GM12874 (cell line): ENCODE measurements around the gene SOWAHC.

Source experiments
- CTCF ChIP-seq: IDR thresholded peaks from 2 replicates; pipeline ENCODE4 v1.5.1; 2011; ENCODE audit warnings: low read depth, mild to moderate bottlenecking, control low read depth, low read length, moderate library complexity; ENCODE audit not compliant: insufficient read depth

The SOWAHC gene

GRCh38 chr2:109594246-109594885 is 19.8 kb upstream of the SOWAHC start:
- TF ChIP-seq CTCF, result no peak

- no peak for TF ChIP-seq CTCF
These were observed 18.5 kb upstream of the SOWAHC start for GRCh38 chr2:109595644-109596043.

- no peak for TF ChIP-seq CTCF
These were observed 16.9 kb upstream of the SOWAHC start for GRCh38 chr2:109597283-109597682.

DNA sequence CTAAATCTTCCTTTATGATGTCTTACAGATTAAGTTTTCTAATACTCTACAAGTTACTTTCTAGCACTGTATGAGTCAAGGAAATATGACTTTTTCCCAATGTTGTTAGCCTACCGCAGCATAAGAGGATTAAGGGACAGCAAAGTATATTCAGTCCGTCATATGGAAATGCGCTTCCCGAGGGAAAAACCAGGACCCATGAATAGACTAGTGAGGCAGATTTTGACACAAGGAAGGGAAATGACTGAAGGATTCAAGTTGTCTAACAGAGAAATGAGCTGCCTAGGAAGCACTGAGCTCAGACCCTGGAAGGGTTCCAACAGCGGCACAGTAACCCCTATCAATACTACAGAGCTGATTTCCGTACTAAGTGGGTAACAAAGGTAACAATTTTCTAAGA is 12.4 kb upstream of the SOWAHC start:
- TF ChIP-seq CTCF, result no peak

- TF ChIP-seq CTCF, result no peak
These were observed 11.5 kb upstream of the SOWAHC start for GRCh38 chr2:109602617-109603188.

DNA sequence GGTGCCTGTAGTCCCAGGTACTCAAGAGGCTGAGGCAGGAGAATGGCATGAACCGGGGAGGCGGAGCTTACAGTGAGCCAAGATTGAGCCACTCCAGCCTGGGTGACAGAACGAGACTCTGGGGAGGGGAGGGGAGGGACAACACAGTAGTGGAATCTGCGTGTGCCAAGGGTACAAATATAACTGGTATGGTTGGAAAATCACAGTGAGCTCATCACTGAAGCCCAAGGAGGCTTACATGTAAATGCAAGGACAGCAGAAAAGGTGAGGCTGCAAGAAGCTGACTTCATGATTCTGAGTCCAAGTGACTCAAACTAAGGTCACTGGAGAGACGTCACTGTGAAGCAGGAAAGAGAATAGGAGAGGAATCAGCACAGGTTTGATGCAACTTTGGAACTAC is 9.6 kb upstream of the SOWAHC start:
- no peak for TF ChIP-seq CTCF

- TF ChIP-seq CTCF, result no peak
These were observed 6.4 kb upstream of the SOWAHC start for GRCh38 chr2:109607766-109608165.
